Stimulated activated CD8-positive, alpha-beta memory T cell treated with anti-CD3 and anti-CD28 coated beads, Interleukin-2, amount 100 ng/mL, for 1 hour (primary cell): ENCODE results near the gene ST7.
"Not testable (repeated sequence)": the region's sequence is repeated elsewhere in the genome, so short reads cannot be mapped to it uniquely, and the experiment has no call there.

Experiments used
- DNase-seq, 2 donors: peaks; one replicate each; pipeline ENCODE4 v3.0.0-alpha.2; 2020; ENCODE audit warnings: low read depth in 2 of 2

Gene ST7

DNA sequence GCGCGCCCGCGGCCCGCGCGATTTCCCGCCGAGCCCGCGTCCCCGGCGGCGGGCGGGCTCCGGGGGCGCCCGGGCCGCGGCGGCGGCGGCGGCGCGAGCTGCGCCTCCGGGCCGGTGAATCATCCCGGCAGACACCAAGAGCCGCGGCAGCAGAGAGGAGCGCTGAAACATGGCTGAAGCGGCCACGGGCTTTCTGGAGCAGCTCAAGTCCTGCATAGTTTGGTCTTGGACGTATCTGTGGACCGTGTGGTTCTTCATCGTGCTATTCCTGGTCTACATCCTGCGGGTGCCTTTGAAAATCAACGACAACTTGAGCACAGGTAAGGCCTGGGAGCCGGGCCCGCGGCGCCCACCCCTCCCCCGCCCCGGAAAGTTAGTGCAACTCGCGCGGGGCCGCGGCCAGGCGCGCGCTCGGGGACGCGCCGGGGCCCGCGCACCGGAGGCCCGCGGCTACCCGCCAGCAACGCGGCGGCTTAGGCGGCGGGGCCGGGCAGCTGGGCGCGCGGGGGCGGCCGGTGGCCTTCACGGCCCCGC lies at the start of gene ST7:
ST7 (plus strand) TSS at position 130 of the 534 bp plus-strand sequence; CDS start at position 170, 40 bp downstream.
- peak; percentile 33 to 39 for DNase-seq

DNA sequence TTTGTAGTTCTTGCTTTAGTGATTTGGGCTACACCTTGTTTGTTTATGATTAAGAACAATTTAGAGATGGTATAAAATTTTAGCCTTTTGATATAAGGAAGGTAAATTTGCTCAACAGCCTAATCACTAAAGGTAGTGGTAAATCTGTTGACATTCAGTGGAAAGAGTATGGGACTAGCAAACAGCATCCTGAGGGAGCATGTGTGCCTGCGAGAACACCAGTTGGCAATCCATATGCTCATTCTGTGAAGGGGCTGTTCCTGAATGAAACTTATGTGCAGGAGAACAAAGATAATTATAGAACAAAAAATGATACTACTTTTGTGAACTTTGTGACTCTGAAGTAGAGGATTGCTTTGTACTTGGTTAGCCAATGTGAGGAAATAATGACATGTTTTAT lies 46.9 kb upstream of the ST7 start:
- no peak for DNase-seq

- DNase-seq, result no peak
Measured at GRCh38 chr7:116910383-116910782, 42.9 kb upstream of the ST7 start.

GRCh38 chr7:116911801-116912200 lies 41.5 kb upstream of the ST7 start:
- no peak for DNase-seq

- DNase-seq, result no peak
Measured at GRCh38 chr7:116912269-116912909, 40.9 kb upstream of the ST7 start.

DNA sequence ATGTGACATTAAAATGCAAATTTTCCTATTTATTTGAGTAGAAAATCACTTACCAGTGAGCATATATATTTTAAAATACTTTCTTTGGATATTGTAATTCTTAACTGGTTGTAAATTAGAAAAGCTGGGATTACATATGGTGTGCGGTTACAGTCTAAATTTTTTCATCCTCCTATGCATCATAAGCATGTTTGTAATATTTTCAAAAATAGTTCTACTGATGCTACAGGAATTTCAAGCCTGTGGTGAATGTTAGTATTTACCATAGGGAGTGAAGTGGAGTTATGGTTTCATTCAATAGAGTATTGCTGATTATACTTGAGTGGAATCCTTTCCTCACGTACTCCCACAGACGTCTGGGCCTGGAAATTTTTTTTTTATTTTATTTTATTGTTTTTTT lies 34.6 kb upstream of the ST7 start:
- DNase-seq, result no peak

DNA sequence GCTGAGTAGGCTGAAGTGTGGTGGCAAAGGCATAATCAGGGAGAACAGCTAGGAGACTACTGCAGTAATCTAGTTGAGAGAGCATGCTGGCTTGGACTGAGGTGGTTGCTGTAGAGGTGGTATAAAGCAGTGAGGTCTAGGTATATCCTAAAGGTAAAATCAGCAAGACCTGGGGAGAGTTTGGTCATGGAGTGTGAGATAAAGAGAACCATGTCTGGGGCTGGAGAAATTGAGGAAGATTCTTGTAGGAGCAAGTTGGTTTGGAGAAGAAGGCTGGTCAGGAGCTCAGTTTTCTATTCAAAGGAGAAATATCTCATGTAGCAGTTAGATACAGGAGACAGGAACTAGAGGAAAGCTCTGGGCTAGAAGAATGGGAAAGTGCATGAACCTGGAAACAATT lies 32.9 kb upstream of the ST7 start:
- DNase-seq, result no peak

DNA sequence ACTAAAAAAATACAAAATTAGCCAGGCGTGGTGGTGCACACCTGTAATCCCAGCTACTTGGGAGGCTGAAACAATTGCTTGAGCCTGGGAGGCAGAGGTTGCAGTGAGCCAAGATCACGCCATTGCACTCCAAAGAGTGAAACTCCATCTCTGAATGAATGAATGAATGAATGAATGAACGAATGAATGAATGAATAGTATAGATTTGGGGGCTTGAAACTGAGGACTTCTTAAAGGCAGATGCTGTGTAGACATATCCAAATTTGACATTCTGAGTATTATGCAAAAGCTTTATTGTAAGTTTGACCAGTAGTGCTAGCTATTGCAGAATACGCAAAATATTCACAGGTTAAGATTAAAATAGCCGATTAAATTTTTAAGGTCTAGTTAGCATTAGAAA lies 30.8 kb upstream of the ST7 start:
- no peak for DNase-seq

DNA sequence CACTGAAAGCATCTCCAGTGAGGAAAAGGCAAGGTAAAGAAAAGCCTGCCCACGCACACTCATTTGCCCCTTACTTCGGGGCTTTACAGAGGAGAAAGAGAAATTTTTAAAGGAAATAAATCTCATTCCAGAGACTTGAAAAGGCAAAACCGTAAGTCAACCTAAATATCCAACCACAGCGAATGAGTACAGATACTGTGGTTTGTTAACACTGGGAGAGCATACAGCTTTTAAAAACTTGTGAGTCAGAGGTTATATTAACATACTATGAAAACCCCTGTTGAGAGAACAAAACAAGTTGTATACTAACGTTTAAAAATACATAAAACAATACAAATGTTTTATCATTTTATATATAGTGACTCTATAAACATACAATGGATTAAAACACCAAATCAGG lies 28.6 kb upstream of the ST7 start:
- DNase-seq, result no peak

GRCh38 chr7:116929021-116929420 lies 24.3 kb upstream of the ST7 start:
- DNase-seq, result no peak

DNA sequence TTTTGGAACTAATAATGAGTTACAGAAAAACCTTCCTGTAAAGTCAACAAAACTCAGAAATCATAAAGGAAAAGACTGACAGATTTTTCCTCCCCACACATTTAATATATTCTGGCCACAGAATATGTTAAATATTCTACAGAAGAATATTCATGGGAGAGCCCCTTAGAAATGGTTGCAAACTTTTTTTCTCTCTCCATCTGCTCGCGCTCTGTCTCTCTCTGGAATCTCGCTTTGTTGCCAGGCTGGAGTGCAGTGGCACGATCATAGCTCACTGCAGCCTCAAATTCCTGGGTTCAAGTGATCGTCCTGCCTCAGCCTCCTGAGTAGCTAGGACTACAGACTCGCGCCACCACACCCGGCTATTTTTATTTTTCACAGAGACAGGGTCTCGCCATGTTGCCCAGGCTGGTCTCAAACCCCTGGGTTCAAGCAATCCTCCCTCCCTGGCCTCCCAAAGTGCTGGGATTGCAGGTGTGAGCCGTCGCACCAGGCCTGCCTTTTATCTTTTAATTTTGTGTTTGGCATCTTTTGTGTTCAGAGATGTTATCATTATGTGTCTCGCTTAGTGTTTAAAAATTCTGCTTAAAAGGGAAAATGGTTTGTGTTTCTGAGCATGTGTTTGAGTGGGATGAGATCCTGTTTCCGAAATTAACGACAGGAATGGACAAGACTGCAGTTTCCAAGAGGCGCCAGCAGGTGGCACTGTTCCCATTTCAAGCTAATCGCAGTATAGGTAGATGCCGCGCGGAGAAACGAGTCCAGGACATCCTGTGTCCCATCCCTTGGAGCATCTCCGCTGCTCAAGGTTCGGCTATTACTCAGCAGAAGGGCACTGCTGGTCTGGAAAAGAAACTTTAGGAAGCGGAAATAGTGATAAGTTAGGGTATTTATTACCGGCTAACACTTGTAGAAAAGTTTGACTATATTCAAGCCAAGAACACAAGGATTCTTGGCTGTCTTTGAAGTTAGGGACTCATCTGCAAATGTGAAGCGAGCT lies 23.1 kb upstream of the ST7 start:
- DNase-seq, result peak; percentile 48 to 63

DNA sequence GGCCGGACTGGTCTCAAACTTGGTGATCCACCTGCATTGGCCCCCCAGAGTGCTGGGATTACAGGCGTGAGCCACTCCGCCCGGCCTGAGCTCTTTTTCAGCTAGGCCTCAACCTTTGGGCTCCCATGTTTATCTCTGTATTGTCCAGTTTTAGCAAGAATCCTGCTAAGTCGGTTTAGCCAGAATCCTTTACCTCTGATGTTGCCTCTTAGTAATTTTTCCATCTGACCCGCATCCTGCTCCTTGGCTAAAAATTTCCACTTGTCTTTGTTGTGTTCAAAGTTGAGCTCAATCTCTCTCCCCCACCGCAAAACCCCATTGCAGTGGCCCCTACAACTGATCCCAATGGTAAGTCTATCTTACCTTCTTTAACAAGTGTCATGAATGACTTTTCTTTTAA lies 20.7 kb upstream of the ST7 start:
- DNase-seq, result no peak

- no peak for DNase-seq
Measured at GRCh38 chr7:116933465-116933864, 19.8 kb upstream of the ST7 start.

GRCh38 chr7:116934580-116934979 lies 18.7 kb upstream of the ST7 start:
- no peak for DNase-seq

DNA sequence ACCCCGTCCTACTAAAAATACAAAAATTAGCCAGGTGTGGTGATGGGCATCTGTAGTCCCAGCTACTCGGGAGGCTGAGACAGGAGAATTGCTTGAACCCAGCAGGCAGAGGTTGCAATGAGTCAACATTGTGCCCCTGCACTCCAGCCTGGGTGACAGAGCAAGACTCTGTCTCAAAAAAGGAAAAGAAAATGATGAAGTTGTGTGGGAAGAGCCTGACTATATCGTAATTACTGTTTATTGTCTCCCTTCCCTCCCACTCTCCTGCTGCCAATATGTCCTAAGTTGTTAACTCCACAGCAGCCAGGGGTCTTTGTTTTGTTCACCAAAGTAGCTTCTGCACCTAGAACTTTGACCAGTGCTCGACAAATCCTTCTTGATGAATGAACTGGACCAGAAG lies 16.5 kb upstream of the ST7 start:
- not testable (repeated sequence) for DNase-seq

GRCh38 chr7:116938678-116939077 lies 14.6 kb upstream of the ST7 start:
- no peak for DNase-seq

DNA sequence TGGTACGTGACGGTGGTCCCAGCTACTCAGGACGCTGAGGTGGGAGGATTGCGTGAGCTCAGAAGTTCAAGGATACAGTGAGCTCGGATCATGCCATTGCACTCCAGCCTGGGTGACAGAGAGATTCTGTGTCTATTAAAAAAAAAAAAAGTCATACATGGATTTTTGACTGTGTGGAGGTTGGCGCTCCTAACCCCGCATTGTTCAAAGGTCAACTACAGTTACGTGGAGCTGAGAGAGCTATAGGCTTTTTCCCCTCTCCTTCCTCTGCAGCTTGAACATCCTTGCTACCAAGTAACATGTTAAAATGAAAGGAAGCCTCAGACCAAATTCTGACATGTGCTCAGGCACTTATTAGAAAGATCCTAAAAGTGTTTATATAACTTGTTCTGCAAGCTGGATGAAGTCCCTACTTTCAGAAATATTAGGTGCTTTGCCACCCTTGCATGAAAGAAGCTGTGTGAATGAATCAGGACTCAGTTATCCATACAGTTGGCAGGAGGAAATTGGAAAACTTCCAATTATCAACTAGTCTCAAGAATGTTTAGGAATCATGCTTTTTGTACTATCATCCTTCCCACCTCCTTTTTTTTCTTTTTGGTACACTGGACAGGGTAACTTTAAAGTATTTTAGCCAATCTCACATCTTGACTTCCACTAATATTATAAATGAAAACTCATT lies 12.5 kb upstream of the ST7 start:
- no peak for DNase-seq

GRCh38 chr7:116942504-116942903 lies 10.8 kb upstream of the ST7 start:
- DNase-seq, result no peak

DNA sequence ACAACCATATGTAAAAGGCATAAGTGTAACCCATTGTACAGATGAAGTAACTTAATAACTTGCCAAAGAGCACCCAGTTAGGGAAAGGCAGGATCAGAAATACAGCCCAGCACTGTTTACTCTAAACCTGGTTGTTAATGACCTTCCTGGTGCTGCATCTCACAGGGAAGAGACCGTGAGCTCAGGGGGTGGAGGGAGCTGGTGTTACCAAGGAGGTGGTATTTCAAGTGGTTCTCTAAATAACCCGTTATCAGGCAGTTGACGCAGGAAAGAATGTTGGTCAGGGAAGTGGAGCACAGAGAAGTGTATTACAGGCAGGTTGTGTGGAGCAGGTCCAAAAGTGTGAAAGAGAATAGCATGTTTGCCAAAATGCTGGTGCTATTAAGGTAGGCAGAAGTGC lies 4.4 kb upstream of the ST7 start:
- no peak for DNase-seq

GRCh38 chr7:116949941-116950801 lies 3.1 kb upstream of the ST7 start:
- no peak for DNase-seq

- no peak for DNase-seq
Measured at GRCh38 chr7:116950889-116951351, 2.4 kb upstream of the ST7 start.
